GM12891 (cell line): ENCODE measurements around the gene TARS3.
"Not testable (repeated sequence)": the region's sequence is repeated elsewhere in the genome, so short reads cannot be mapped to it uniquely, and the experiment has no call there.

Source experiments
- DNase-seq: peaks from one replicate; pipeline ENCODE4 v3.0.0; 2011; ENCODE audit warnings: low spot score; ENCODE audit not compliant: insufficient read length
- FAIRE-seq: peaks from 2 replicates; lab custom pipeline; 2011; peaks lifted over from hg19 to GRCh38; lab: Jason Lieb, UNC
- PAX5 ChIP-seq: IDR thresholded peaks from 2 replicates; pipeline ENCODE4 v1.6.1; 2011; ENCODE audit warnings: low read length, moderate library complexity, mild to moderate bottlenecking; ENCODE audit not compliant: insufficient read depth, severe bottlenecking
- POLR2A ChIP-seq: IDR thresholded peaks from 2 replicates; pipeline ENCODE4 v1.6.1; 2011; ENCODE audit warnings: low read depth, low read length, control low read depth
- POLR2AphosphoS5 ChIP-seq: IDR thresholded peaks from 2 replicates; pipeline ENCODE4 v1.6.1; 2011; ENCODE audit warnings: low read depth, low read length, control low read depth
- POU2F2 ChIP-seq: IDR thresholded peaks from 2 replicates; pipeline ENCODE4 v1.6.1; 2011; ENCODE audit warnings: low read depth, mild to moderate bottlenecking, control low read depth, low read length, moderate library complexity
- SPI1 ChIP-seq: IDR thresholded peaks from 2 replicates; pipeline ENCODE4 v1.6.1; 2011; ENCODE audit warnings: low read depth, low read length, control low read depth
- TAF1 ChIP-seq: IDR thresholded peaks from 2 replicates; pipeline ENCODE4 v1.6.1; 2011; ENCODE audit warnings: low read depth, low read length, control low read depth

Gene TARS3

DNA sequence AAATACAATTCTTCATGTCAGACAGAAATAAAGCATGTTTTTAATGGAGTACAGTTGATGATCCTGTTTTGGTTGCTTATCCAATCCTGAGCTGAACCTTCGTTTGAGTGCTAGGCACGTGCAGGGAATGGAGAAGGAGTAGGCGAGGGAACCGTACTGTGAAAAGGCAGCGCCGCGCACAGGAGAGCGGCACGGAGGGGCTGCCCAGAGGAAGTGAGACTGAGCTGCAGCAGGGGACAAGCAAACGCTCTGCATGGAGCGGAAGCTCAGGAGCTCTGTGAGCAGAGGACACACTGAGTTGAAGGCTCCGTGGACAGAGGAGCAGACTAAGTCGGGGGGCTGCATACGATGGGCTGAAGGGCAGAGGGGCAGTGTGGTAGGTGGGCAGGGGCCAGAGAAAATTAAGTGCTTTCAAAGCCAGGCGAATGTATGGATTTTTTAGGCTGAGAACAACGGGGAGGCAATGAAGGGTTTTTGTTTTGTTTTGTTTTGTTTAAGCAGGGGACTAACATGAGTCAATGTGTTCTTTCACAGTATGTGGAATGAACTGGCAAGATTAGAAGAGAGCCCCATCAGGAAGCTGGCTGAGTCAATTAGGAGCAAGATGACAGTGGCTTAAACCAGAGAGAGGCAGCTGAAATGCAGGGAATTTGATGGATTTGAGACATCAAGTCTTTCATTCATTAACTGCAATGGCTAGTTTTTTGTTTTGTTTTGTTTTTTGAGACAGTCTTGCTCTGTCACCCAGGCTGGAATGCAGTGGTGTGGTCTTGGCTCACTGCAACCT is 48.3 kb downstream of the TARS3 start:
- DNase-seq (no peak), FAIRE-seq (no peak)
- no peak for TF ChIP-seq TAF1
- no peak for TF ChIP-seq POLR2A
- TF ChIP-seq SPI1, result peak; percentile 88

DNA sequence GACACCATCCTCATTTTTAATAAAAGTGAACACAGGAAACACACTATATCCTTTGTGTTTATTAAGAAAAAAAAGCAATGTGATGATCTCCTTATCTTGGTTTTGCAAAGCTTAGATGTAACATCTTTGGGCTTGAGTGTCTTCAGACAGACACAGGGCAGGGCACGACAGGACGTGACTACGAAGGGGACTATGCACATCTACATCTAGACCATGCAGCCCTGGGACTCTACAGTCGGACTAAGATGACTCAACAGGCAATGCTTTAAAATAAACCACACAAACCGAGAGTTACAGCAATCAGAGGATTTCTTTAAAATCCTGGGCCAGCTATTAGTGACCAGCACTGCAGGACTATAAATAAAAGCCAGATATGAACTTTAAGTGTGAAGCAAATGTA is 49.3 kb downstream of the TARS3 start:
- FAIRE-seq, result no peak
- DNase-seq, result no peak

DNA sequence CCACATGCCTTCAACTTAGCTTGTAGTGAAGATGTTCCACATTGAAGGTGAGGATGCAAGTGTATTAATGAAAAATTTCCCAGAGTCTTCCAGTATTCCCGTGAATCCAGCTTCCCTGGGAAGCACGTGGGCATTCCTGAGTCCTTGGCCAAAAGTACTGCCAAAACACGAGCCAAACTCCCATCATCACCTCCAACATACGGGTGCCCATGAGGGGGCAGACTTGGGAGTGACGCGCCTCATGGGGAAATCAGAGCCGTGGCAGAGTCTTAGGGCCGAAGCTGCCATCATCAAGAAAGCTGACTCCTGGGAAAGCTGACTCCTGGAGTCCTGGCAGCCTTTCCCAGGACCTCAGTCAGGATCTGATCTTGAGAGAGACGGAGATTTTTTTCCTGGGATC is 52.0 kb downstream of the TARS3 start:
- FAIRE-seq (no peak), DNase-seq (no peak)
- TF ChIP-seq POLR2AphosphoS5, result no peak
- no peak for TF ChIP-seq SPI1
- TF ChIP-seq PAX5, result no peak

More for the DNA sequence above, 49.3 kb downstream of the TARS3 start:
- TF ChIP-seq SPI1 (no peak), TAF1 (no peak), PAX5 (no peak), POLR2A (no peak), POLR2AphosphoS5 (no peak), POU2F2 (no peak)

DNA sequence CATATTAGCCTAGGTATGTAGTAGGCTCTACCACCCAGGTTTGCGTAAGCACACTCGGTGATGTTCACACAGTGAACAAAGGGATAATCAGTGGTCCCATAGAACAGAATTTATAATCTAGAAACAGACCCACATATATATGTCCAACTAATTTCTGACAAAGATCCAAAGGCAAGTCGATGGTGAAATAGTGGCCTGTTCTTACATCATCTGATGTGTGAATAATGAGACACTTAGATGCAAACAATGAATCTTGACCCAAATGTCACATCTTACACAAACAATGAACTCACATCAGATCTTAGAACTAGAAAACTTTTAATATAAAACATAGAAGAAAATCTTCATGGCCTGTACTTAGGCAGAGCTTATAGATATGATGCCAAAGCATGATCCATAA is 54.5 kb downstream of the TARS3 start:
- DNase-seq, result no peak
- TF ChIP-seq POLR2AphosphoS5 (no peak), TAF1 (no peak), SPI1 (no peak), POU2F2 (no peak), POLR2A (no peak), PAX5 (no peak)
- no peak for FAIRE-seq

DNA sequence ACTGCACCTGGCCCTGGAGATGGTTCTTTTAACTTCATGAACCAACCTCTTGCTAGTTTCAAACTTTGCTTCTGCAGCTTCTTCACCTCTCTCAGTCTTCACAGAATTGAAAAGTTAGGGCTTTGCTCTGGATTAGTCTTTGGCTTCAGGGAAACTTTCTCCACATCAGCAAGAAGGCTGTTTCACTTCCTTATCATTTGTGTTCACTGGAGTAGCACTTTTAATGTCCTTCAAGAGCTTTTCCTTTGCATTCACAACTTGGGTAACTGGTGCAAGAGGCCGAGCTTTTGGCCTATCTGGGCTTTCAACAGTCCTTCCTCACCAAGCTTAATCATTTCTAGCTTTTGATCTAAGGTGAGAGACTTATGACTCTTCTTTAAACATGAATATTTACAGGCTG is 56.4 kb downstream of the TARS3 start:
- TF ChIP-seq PAX5, result no peak
- no peak for TF ChIP-seq SPI1
- TF ChIP-seq POLR2A, result no peak
- no peak for TF ChIP-seq POU2F2
- no peak for TF ChIP-seq TAF1
- TF ChIP-seq POLR2AphosphoS5, result no peak
- FAIRE-seq (no peak), DNase-seq (no peak)

DNA sequence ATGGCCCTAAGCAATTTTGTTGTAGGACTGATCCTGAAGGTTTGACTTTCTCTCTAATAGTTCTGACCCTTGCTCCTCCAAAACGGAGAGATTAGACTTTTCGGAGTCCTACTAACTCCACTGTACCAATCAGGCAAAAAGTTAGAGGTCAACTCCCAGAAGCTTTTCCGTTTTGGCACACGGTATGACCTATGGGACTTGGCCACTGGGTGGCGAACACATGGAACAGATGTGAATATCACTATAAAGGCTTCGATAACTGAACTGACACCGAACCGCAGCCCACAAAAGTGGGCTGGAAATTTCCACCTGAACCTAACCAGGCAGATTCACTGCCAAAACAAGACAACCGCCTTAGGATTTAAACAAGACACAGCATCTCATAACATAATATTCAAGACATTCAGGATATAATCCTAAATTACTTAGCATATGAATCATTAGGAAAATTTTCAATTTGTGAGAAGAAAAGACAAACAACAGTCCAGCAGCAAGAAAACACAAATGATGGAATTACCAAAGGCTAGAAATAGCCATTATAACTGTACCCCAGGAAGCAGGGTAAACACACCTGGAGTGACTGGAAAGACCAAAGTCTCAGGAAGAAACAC is 59.9 kb downstream of the TARS3 start:
- DNase-seq, result no peak
- FAIRE-seq, result no peak
- TF ChIP-seq SPI1, result no peak
- no peak for TF ChIP-seq TAF1
- TF ChIP-seq POU2F2, result no peak
- no peak for TF ChIP-seq POLR2A
- TF ChIP-seq PAX5, result no peak
- no peak for TF ChIP-seq POLR2AphosphoS5

DNA sequence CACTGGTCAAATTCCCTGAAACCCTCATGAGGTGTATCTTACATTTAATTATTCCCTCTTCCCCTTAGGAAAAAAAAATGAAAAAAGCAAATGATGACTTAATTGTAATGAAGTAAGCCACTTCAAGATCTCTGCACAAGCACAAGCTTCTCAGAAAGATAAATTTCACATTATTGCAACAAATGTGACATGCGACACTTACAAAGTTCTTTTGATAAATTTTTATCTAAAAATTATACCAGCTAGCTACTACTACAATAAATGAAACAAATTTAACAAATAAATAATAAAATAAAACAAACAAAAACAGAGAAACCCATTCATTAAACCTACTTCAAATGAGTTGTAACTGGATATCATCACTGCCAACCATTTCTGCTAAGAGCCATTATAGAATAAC is 62.1 kb downstream of the TARS3 start:
- TF ChIP-seq PAX5, result no peak
- TF ChIP-seq POLR2AphosphoS5, result no peak
- TF ChIP-seq POLR2A, result no peak
- no peak for TF ChIP-seq POU2F2
- no peak for TF ChIP-seq SPI1
- TF ChIP-seq TAF1, result no peak
- DNase-seq (no peak), FAIRE-seq (no peak)

DNA sequence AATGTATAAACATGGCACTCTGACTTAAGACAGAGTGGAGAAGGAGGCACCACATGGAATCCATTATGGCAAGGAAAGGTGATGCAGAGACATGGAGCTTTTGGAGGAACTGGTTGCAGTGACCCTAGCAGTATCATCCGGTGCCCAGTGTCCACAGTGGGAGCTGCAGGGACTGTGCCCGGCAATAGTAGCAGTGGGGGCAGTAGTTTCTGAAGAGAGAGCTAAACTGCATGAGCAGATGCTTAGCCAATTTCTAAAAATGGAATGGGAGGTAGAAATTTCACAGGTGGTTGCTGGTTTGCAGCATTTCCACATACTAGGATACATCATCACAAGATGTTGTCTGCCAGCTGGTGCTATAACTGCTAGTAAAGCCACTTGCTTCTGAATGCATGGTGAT is 64.3 kb downstream of the TARS3 start:
- no peak for FAIRE-seq
- TF ChIP-seq POLR2AphosphoS5 (no peak), POU2F2 (no peak), TAF1 (no peak), POLR2A (no peak), SPI1 (no peak), PAX5 (no peak)

DNA sequence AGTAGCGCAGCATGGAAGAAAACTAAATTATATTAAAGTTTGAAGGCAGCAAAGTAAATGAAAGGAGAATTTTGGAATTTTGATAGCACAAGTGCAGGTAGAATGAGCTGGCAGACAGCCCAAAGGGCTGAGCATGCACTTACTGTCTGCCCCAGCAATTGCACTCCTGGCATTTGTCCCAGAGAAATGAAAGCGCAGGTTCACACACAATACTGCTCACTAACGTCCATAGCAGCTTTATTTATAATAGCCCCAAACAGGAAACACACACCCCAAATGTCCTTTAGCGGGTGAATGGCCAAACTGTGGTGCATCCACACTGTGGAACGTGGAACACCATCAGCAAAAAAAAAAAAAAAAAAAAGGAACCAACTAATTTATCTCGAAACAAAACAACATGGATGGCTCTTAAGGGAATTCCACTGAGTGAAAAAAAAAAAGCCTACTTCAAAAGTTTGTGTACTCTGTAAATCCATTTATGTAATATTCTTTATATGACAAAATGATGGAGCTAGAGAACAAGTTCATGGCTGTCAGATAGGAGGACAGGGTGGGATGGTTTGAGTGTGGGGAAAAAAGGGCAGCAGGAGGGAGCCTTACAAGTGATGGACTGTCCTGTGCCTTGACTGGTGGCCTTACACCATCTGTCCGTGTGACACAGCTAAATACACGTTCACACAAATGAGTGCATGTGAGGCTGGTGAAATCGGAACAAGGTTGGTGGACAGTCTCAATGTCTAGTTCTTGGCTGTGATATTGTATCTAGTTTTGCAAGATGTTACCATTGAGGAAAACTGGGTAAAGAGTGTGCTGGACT is 66.1 kb downstream of the TARS3 start:
- DNase-seq (no peak), FAIRE-seq (no peak)
- TF ChIP-seq POU2F2 (no peak), POLR2AphosphoS5 (no peak), SPI1 (no peak), TAF1 (no peak), POLR2A (no peak), PAX5 (no peak)

More for the DNA sequence above, 64.3 kb downstream of the TARS3 start:
- no peak for DNase-seq

DNA sequence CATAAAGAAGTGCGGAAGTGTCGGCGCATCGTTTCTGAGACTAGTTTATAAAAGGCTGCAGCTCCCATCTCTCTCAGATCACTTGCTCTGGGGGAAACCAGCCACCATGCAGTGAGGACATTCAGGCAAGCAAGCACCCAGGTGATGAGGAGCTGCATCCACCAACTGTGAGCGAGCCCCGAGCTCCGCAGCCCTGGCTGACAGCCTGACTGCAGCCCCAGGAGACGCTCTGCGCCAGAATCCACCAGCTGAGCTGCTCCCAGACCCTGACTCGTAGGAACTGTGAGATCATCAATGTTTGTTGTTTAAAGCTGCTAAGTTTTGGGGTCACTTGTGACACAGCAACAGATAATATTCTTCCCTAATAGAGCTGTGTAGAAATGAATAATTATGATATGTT is 67.1 kb downstream of the TARS3 start:
- FAIRE-seq (no peak), DNase-seq (no peak)
- TF ChIP-seq SPI1 (no peak), POLR2AphosphoS5 (no peak), PAX5 (no peak), POU2F2 (no peak), TAF1 (no peak), POLR2A (no peak)

DNA sequence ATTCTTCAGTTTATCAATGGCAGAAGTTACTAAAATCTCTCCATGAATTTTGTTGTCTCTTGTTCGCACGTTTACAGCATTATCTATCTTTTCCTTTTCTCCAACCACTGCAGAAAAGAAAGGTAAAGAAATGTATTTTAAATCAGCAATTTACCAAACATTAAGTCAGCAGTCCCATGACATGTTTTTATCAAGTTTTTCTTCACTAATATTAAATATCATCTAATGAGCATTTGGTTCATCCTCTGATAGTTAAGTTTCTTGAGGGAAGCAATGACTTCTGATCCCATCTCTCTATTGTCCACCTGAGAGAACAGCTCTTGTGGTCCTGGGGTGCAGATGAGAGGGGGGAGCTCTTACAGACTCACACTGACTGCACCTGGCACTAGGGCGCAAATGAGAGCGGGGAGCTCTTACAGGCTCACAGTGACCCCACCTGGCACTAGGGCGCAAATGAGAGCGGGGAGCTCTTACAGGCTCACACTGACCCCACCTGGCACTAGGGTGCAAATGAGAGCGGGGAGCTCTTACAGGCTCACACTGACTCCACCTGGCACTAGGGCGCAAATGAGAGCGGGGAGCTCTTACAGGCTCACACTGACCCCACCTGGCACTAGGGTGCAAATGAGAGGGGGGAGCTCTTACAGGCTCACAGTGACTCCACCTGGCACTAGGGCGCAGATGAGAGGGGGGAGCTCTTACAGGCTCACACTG is 69.5 kb downstream of the TARS3 start:
- FAIRE-seq, DNase-seq: not testable (repeated sequence)
